KMS-11 (cell line): ENCODE measurements around the gene ATP7B.
A peak's percentile ranks its signal among the peaks of the same experiment; 100 is the strongest.

ENCODE experiments used
- H2AFZ ChIP-seq: fragments of 200-600 bp; sonication (generic); 2 replicates; pipeline ENCODE4 v1.6.1; 2016; ENCODE audit warnings: antibody characterized with exemption, mixed run types, low read depth
- H3K27ac ChIP-seq: fragments of 200-600 bp; sonication (generic); 2 replicates; pipeline ENCODE4 v1.6.1; 2016; ENCODE audit warnings: mild to moderate bottlenecking, mixed run types
- H3K27me3 ChIP-seq: fragments of 200-600 bp; sonication (generic); 2 replicates; pipeline ENCODE4 v1.6.1; 2017; ENCODE audit warnings: mild to moderate bottlenecking, low read depth, mixed run types, moderate library complexity; ENCODE audit not compliant: insufficient read depth
- H3K36me3 ChIP-seq: fragments of 200-600 bp; sonication (generic); 2 replicates; pipeline ENCODE4 v1.6.1; 2017; ENCODE audit warnings: mild to moderate bottlenecking, mixed run types; ENCODE audit not compliant: insufficient read depth
- H3K4me1 ChIP-seq: fragments of 200-600 bp; sonication (generic); 2 replicates; pipeline ENCODE4 v1.6.1; 2016; ENCODE audit warnings: mild to moderate bottlenecking, low read depth, mixed run types; ENCODE audit not compliant: poor library complexity, severe bottlenecking
- H3K4me2 ChIP-seq: fragments of 200-600 bp; sonication (generic); 2 replicates; pipeline ENCODE4 v1.7.0; 2016; ENCODE audit warnings: mild to moderate bottlenecking, mixed run types
- H3K4me3 ChIP-seq: fragments of 200-600 bp; sonication (generic); IDR thresholded peaks from 2 replicates; pipeline ENCODE4 v1.6.1; 2017; ENCODE audit warnings: low read depth, low read length, mixed read lengths; ENCODE audit not compliant: insufficient read depth
- H3K79me2 ChIP-seq: fragments of 200-600 bp; sonication (generic); 2 replicates; pipeline ENCODE4 v1.6.1; 2016; ENCODE audit warnings: low read depth, mixed run types; ENCODE audit not compliant: insufficient read depth
- H3K9ac ChIP-seq: fragments of 200-600 bp; sonication (generic); 2 replicates; pipeline ENCODE4 v1.6.1; 2016; ENCODE audit warnings: mild to moderate bottlenecking, mixed run types
- H4K20me1 ChIP-seq: fragments of 200-600 bp; sonication (generic); 2 replicates; pipeline ENCODE4 v1.6.1; 2016; ENCODE audit warnings: mild to moderate bottlenecking, mixed run types; ENCODE audit not compliant: insufficient read depth
- TF ChIP-seq, protein P1 (sequence below): fragments of 200-600 bp; sonication (generic); conservative IDR thresholded peaks from 2 replicates; pipeline ENCODE4 v1.6.1; 2017; ENCODE audit warnings: low read depth, mild to moderate bottlenecking, antibody characterized with exemption, low read length, moderate library complexity, mixed read lengths

ATP7B gene

GRCh38 chr13:52002361-52002760 is 8.9 kb downstream of the ATP7B start:
- Histone ChIP-seq H4K20me1 (no peaks in the 10 kb centered on the region), H3K27ac (no peak overlapping the region), H3K79me2 (no peaks in the 10 kb centered on the region), H3K36me3 (no peaks in the 10 kb centered on the region), H3K27me3 (no peaks in the 10 kb centered on the region), H2AFZ (no peak overlapping the region), H3K4me3 (no peak overlapping the region), H3K4me2 (no peak overlapping the region), H3K9ac (no peak overlapping the region), H3K4me1 (peaks cover 4% of the 10 kb centered on the region)
- TF ChIP-seq, protein P1, sequence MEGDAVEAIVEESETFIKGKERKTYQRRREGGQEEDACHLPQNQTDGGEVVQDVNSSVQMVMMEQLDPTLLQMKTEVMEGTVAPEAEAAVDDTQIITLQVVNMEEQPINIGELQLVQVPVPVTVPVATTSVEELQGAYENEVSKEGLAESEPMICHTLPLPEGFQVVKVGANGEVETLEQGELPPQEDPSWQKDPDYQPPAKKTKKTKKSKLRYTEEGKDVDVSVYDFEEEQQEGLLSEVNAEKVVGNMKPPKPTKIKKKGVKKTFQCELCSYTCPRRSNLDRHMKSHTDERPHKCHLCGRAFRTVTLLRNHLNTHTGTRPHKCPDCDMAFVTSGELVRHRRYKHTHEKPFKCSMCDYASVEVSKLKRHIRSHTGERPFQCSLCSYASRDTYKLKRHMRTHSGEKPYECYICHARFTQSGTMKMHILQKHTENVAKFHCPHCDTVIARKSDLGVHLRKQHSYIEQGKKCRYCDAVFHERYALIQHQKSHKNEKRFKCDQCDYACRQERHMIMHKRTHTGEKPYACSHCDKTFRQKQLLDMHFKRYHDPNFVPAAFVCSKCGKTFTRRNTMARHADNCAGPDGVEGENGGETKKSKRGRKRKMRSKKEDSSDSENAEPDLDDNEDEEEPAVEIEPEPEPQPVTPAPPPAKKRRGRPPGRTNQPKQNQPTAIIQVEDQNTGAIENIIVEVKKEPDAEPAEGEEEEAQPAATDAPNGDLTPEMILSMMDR, result no peak

DNA sequence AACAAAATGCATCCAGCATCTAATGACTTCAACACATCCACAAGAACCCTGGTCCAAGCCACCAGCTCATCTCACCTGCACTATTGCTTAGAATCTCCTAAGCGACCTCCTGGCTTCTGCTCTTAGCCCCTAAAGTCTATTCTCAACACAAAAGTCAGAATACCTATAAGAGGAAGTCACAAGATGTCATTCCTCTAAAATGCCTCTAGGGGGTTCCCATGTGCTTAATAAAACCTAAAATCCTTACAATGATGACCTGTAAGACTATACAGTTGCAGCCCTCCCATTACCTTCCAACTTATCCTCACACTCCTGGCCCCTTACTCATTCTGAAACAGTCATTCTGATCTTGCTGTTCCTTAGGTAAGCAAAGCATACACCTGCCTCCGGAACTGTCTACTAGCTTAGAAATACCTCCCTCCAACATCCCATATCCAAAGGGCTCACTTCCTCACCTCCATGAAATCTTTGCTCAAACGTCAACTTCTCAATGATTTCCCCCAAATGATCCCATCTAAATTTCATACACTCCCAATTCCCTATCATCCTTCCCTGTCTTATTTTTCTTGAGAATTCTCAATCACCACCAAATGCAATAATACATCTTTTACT is 10.0 kb downstream of the ATP7B start:
- H4K20me1 ChIP-seq, result no peaks in the 10 kb centered on the region
- no peak overlapping the region for H3K4me3 ChIP-seq
- H3K4me2 ChIP-seq, result no peak overlapping the region
- no peak overlapping the region for H3K27ac ChIP-seq
- H3K4me1 ChIP-seq, result peaks cover 4% of the 10 kb centered on the region
- TF ChIP-seq, protein P1, result peak; percentile 53
- H3K79me2 ChIP-seq, result no peaks in the 10 kb centered on the region
- no peaks in the 10 kb centered on the region for H3K27me3 ChIP-seq
- no peak overlapping the region for H2AFZ ChIP-seq
- H3K9ac ChIP-seq, result no peak overlapping the region
- no peaks in the 10 kb centered on the region for H3K36me3 ChIP-seq

- no peaks in the 10 kb centered on the region for H3K27me3 ChIP-seq
- no peak overlapping the region for H2AFZ ChIP-seq
- H3K79me2 ChIP-seq, result no peaks in the 10 kb centered on the region
- no peak overlapping the region for H3K4me2 ChIP-seq
- H3K27ac ChIP-seq, result no peak overlapping the region
- H4K20me1 ChIP-seq, result no peaks in the 10 kb centered on the region
- no peak overlapping the region for H3K9ac ChIP-seq
- TF ChIP-seq, protein P1, result no peak
- no peaks in the 10 kb centered on the region for H3K36me3 ChIP-seq
- H3K4me3 ChIP-seq, result no peak overlapping the region
- peaks cover 4% of the 10 kb centered on the region for H3K4me1 ChIP-seq
Measured at GRCh38 chr13:51999921-52000320, 11.3 kb downstream of the ATP7B start.

DNA sequence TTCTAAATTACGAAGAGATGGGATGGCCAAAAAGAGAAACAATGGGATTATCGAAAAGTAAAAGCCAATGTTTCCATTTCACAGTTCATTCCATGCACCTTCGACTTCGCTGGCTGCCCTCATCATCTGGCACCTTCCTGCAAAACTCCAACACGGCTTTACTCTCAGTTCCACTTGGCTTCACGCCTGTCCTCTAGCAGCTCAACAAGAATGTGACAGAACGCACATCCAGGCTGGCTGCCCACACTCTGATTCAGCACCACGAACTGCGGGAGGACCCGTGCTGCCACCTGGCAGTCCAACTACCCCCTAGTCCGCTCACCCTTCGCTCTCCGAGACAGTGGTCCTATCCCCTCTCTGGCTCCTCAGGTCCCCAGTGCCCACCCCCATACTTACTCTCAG is 11.7 kb downstream of the ATP7B start:
- no peaks in the 10 kb centered on the region for H3K79me2 ChIP-seq
- no peak overlapping the region for H3K9ac ChIP-seq
- no peaks in the 10 kb centered on the region for H3K36me3 ChIP-seq
- TF ChIP-seq, protein P1, result no peak
- no peaks in the 10 kb centered on the region for H4K20me1 ChIP-seq
- no peak overlapping the region for H3K4me3 ChIP-seq
- no peaks in the 10 kb centered on the region for H3K27me3 ChIP-seq
- H3K4me1 ChIP-seq, result peaks cover 4% of the 10 kb centered on the region
- no peak overlapping the region for H3K27ac ChIP-seq
- no peak overlapping the region for H3K4me2 ChIP-seq
- H2AFZ ChIP-seq, result no peak overlapping the region
